Sigmoid colon (tissue), 7 donors: ENCODE results near the gene GARNL3. TPM values are rescaled to one million over a fixed set of nuclear protein-coding genes. Genes with fewer than 3 reads are reported as not detected.

Experiments used
- DNase-seq: peaks from one replicate; pipeline ENCODE4 v3.0.0-alpha.2; 2019
- H3K27ac ChIP-seq, 4 donors: fragments of 200-600 bp; sonication (generic); one replicate each; pipeline ENCODE4 v1.5.1; 2016 to 2019; ENCODE audit warnings: mild to moderate bottlenecking in 1 of 4
- H3K27me3 ChIP-seq, 3 donors: fragments of 200-600 bp; sonication (generic); one replicate each; pipeline ENCODE4 v1.5.1; 2019; ENCODE audit warnings: mild to moderate bottlenecking in 1 of 3
- H3K36me3 ChIP-seq, 4 donors: fragments of 200-600 bp; sonication (generic); one replicate each; pipeline ENCODE4 v1.5.1; 2016 to 2019
- H3K4me1 ChIP-seq, 4 donors: fragments of 200-600 bp; sonication (generic); one replicate each; pipeline ENCODE4 v1.5.1; 2017 to 2019
- H3K4me3 ChIP-seq, 4 donors: fragments of 200-600 bp; sonication (generic); one replicate each; pipeline ENCODE4 v1.5.1; 2017 to 2019; ENCODE audit warnings: mild to moderate bottlenecking in 2 of 4, moderate library complexity in 1 of 4
- H3K9me3 ChIP-seq, 4 donors: fragments of 200-600 bp in 3 of 4; sonication (generic) in 3 of 4; one replicate each; pipeline versions ENCODE4 v1.5.1 to v1.6.1; 2013 to 2019
- CTCF ChIP-seq, 4 experiments: fragments of 450-650 bp in 3 of 4; fragments of 200-600 bp in 1 of 4; IDR thresholded peaks; one replicate each; pipeline ENCODE4 v1.5.1; 2016 to 2019; ENCODE audit warnings: antibody characterized with exemption in 4 of 4, mild to moderate bottlenecking in 3 of 4, moderate library complexity in 2 of 4
- EP300 ChIP-seq, 4 donors: sonication (generic); formaldehyde crosslinking; IDR thresholded peaks; one replicate each; pipeline ENCODE4 v1.6.1; 2017; ENCODE audit warnings: antibody characterized with exemption in 4 of 4
- POLR2A ChIP-seq, 2 donors: fragments of 450-650 bp; IDR thresholded peaks; one replicate each; pipeline ENCODE4 v1.6.1; 2016; ENCODE audit warnings: antibody characterized with exemption in 2 of 2, mild to moderate bottlenecking in 2 of 2, moderate library complexity in 2 of 2
- POLR2AphosphoS5 ChIP-seq, 4 donors: sonication (generic); formaldehyde crosslinking; IDR thresholded peaks; one replicate each; pipeline ENCODE4 v1.6.1; 2017; ENCODE audit warnings: antibody characterized with exemption in 4 of 4
- WGBS, 2 donors: extraction: QIAGEN DNeasy Blood & Tissue Kit; methylation state at CpG; one replicate each; pipeline ENCODE4 v1.1.7; 2013; 5-methylcytosine and 5-hydroxymethylcytosine counted together
- intact Hi-C: fragments of 100-400 bp; cut with DNase I; formaldehyde crosslinking; loops from one replicate; pipeline ENCODE4 v1.15.1; 2023
- polyA plus RNA-seq, 3 donors: library from polyadenylated mRNA; stranded (reverse); fragments of 200-250 nt; gene quantifications; one replicate each; pipeline ENCODE4 v1.2.3, GENCODE V29; 2013
- total RNA-seq, 4 donors: library from RNA; depleted of rRNA; stranded (reverse); fragments of >200 nt; gene quantifications; one replicate each; pipeline ENCODE4 v1.1.0, GENCODE V29; 2016
- donor health status: healthy with polysubstance abuse.
- donor health status: Bipolar disorder and iron deficiency.
- donor health status: healthy.

Gene GARNL3
- total and polyA plus RNA-seq, 7 donors: 0.92 to 28.0 (median 10.2) TPM

DNA sequence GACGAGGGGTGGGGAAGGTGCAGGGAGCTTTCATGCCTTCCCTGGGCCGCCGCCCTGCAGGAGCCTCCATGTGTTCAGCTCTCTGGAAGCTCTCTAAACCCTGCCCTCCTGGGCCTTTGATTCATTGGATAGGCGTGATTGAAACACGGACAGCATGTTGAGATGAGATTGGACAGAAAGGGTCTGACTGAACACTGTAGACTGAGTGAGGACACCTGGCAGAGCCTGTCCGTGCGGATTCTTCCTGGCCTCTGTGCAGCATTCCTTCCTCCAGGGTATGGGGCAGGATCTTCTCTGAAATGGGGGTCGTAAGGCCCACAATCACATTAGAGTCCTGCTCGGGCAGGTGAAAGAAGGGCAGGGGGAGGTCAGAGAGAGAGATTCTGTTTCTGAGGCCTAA, 173.8 kb downstream of the GARNL3 start:
- H3K4me3 ChIP-seq: no peak overlapping the region
- 97% methylated on average over 9 of the region's 9 CpGs for WGBS, 2 donors
- H3K27ac ChIP-seq: no peak overlapping the region
- peaks cover 0 to 6% (median 0%) of the 10 kb centered on the region in 4 donors for H3K4me1 ChIP-seq
- intact Hi-C loops: no loop called here
- no peaks in the 10 kb centered on the region for H3K9me3 ChIP-seq
- TF ChIP-seq CTCF (IDR thresholded peaks at IDR 0.05) (no peak), EP300 (IDR thresholded peaks at IDR 0.05) (no peak), POLR2AphosphoS5 (IDR thresholded peaks at IDR 0.05) (no peak), POLR2A (IDR thresholded peaks at IDR 0.05) (no peak)
- peaks cover 53 to 100% (median 79%) of the 10 kb centered on the region in 4 donors for H3K36me3 ChIP-seq
- H3K27me3 ChIP-seq: no peaks in the 10 kb centered on the region
- DNase-seq: no peak

Other genes starting within 250 kb of the GARNL3 start
- 100 to 1,000 TPM in 1 of 4 donors, 10 to 100 TPM in 3; 50.5 to 112 (median 78.8) TPM for gene ANGPTL2, start 142.1 kb upstream of the GARNL3 start, total RNA-seq
- gene ANGPTL2, start 142.1 kb upstream of the GARNL3 start, polyA plus RNA-seq: 10 to 100 TPM in 1 of 3 donors, 1 to 10 TPM in 1, under 1 TPM in 1; 0.69 to 14.7 (median 9.6) TPM
- gene SLC2A8, start 132.4 kb downstream of the GARNL3 start, total RNA-seq: 10 to 100 TPM; 45.1 to 68.7 (median 64.4) TPM
- gene SLC2A8, start 132.4 kb downstream of the GARNL3 start, polyA plus RNA-seq: 10 to 100 TPM in 2 of 3 donors, 1 to 10 TPM in 1; 7.2 to 19.3 (median 11.8) TPM
- 10 to 100 TPM; 10.9 to 14.6 (median 13.9) TPM for gene ZNF79, start 159.6 kb downstream of the GARNL3 start, total RNA-seq
- 1 to 10 TPM in 2 of 3 donors, under 1 TPM in 1; 0.60 to 3.5 (median 2.3) TPM for gene ZNF79, start 159.6 kb downstream of the GARNL3 start, polyA plus RNA-seq
- gene RPL12, start 186.6 kb downstream of the GARNL3 start, total RNA-seq: 1,000 to 10,000 TPM; 2,502 to 5,061 (median 3,494) TPM
- gene RPL12, start 186.6 kb downstream of the GARNL3 start, polyA plus RNA-seq: 1,000 to 10,000 TPM; 2,492 to 4,552 (median 2,965) TPM
- 10 to 100 TPM; 17.9 to 54.0 (median 30.2) TPM for gene LRSAM1, start 186.7 kb downstream of the GARNL3 start, total RNA-seq
- 10 to 100 TPM in 1 of 3 donors, 1 to 10 TPM in 2; 6.9 to 17.4 (median 7.2) TPM for gene LRSAM1, start 186.7 kb downstream of the GARNL3 start, polyA plus RNA-seq